ENCODE results near the gene RIMS1.

The RIMS1 gene

DNA sequence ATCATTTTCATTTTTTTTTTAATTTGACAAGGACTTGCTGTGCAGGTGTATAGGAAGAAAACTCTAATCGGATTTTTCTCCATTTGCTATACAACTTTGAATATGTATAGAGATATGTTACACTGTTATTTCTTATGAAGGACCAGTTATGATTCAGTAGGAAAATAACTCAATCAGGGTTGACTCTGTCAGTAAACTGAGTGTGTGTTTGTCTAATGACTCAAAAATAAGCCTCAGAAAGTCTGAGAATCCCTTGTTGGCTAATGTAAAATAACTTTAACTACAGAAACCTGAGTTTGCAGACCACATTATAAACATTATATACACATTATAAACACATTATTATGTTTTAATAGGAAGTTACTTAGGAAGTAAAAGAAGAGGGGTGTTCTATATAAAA lies 352.6 kb downstream of the RIMS1 start:
- DNase-seq = no peak

DNA sequence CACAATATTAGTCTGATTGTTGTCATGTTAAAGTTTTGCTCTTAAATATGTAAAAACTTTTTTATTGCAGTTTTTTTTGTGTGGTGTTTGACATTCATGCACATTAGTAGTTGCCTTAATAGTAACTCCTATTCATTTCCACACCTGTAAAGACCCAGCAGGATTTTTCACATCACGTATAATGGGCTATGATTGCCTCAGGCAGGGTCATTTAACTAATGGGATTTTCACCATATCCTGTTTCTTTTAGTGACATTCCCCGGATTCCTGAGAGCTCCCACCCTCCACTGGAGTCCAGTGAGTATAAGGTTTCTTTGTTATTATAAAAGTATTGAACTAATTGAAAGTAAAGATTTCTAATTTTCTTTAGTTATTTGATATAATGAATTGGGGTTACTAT lies 359.2 kb downstream of the RIMS1 start:
- no peak for DNase-seq

DNA sequence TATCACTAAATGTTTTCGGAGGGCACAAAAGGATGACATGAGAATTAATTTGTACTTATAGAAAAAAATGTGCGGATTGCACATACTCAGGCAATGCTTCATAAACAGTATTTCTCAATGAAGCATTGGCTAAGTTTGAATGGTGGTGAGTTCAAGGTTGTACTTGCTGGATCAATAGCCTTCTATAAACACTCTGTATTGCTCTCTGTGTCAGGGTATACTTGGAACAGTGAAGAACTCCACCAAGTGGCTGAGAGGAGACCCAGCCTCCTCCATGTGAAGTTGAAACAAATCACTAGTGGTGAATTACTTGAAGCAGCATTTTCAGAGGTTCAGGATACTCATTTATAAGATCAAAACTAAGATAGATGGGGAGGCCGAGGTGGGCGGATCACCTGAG lies 360.6 kb downstream of the RIMS1 start:
- DNase-seq = no peak

DNA sequence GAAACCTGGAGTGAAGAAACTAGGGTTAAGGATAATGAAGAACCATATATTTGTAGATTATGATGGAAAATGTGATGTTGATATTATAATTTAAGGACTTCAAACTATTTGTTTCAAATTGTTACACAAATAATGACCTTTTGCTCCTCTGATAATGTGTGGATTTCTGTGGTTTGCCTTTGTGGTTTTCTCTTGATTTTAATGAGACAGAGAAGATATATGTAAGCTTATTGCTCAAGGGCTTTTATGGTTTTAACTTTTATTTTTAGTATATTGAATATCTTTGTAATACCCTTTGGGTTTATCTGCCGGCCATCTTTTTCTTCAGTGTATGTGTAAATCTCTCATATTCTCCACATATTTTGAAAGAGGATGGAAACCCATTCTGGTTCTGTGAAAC lies 362.3 kb downstream of the RIMS1 start:
- no peak for DNase-seq

DNA sequence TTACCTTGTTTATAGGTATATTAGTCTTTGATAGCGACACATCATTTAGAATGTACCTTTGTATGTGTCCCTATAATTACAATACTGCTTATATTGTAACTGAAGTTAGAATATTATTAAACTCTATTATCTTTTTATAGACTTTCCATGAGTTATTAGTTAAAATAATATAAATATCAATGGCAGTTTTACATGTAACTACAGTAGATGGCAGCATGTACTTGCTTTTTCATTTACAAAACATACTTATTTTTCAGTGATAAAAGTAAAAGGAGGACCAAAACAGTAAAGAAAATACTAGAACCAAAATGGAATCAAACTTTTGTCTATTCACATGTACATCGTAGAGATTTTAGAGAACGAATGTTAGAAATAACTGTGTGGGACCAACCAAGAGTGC lies 364.3 kb downstream of the RIMS1 start:
- no peak for DNase-seq

DNA sequence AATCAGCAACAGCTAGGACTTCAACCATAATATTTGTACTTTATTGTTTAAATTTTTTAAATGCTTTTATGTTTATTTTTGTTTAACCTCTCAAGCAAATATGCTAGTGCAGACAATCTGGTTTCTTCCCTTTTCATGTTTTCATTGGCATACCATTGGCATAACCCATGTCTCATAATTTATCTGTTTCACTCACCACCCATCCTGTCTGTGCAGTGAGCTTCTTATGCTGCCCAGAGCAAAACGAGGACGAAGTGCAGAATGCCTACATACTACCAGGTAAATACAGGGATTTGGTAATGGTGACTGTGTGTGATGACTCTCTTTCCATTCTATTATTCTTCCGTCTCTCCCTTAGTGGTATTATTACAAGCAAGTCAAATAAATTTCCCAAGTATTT lies 374.1 kb downstream of the RIMS1 start:
- DNase-seq = no peak

DNA sequence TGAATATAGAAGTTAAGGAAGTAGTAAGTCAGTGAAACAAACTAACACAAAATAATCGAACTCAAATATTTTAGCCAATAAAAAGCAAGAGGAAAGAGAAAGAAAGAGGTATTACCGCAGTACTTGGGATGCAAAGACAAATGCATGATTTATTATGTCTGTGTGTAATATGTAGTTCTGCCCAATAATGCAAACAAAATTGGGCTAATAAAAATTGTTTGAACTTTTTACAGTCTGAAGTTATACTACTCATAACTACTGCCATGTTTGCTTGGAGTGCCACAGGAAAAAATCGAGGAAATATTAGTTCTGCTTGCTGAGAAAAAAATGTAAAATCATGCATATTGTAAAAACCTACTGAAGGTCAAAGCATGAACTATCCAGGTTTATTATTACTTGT lies 375.2 kb downstream of the RIMS1 start:
- DNase-seq = no peak

GRCh38 chr6:72262254-72262653 lies 375.9 kb downstream of the RIMS1 start:
- DNase-seq = no peak

DNA sequence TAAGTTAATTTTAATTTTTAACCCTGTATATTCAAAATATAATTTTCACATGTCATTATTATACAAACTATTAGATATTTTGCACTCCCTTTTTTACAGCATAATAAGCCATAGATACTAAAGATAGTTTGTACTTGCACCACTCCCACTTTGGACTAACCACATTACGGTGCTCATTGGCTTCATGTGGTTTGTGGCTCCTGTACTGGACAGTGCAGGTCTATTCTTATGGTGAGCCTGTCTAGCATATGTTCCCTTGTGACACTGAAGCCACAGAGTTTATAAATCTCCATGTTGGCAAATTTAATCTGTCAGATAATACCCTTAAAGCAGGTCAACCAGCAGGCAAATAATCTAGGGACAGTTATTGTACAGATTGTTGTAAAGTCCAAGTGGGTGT lies 381.1 kb downstream of the RIMS1 start:
- no peak for DNase-seq

- DNase-seq = no peak
Observed at GRCh38 chr6:72271531-72271930, 385.2 kb downstream of the RIMS1 start.

DNA sequence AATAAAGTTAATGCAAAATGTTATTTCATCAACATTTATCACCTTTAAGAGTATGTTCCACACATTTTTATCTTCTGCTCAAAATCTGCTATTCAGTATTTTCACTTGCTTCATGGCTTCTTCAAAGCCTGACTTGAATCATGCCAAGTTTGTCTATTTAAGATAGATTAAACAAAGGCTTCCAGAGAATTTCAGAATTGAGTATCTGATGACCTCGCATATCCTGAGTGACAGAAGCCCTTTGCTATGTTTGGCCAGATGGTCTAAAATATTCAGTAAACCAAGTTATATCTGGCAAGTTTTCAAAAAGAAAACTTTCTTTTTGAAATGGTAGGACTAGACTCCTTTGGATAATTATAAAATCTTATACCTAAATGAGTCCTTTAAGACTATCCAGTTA lies 386.6 kb downstream of the RIMS1 start:
- no peak for DNase-seq

DNA sequence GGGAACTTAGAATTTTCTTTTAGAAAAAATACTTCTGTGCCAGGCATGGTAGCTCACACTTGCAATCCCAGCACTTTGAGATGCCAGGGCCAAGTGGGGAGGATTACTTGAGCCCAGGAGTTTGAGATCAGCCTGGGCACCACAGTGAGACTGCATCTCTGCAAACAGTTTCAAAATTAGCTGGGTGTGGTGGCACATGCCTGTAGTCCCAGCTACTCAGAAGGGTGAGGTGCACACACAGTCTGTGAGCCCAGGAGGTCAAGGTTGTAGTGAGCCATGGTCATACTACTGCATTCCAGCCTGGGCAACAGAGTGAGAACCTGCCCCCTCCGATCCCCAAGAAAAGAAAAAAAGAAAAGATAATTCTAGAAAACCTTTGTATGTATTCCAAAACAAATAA lies 389.5 kb downstream of the RIMS1 start:
- no peak for DNase-seq

- DNase-seq = no peak
Observed at GRCh38 chr6:72282201-72282600, 395.9 kb downstream of the RIMS1 start.

- DNase-seq = no peak
Observed at GRCh38 chr6:72283571-72283970, 397.2 kb downstream of the RIMS1 start.

GRCh38 chr6:72286911-72287311 lies 400.6 kb downstream of the RIMS1 start:
- no peak for DNase-seq

DNA sequence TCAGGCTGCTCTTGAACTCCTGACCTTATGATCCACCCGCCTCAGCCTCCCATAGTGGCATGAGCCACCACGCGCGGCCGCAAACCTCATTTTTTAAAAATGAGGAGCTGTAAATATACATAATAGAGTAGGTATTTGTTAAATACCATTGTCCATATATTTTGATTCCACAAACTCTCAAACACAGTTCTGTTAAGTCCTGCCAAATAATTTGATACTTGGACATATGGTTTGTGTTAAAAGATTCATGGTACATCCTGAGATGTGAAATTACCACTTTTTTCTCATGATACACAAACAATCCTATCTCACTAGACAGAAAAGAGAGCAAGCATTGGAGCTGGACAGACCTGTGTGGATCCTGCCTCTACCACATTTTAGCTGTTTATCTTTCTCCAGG lies 401.5 kb downstream of the RIMS1 start:
- DNase-seq = no peak

- DNase-seq = no peak
Observed at GRCh38 chr6:72288592-72288991, 402.2 kb downstream of the RIMS1 start.

- no peak for DNase-seq
Observed at GRCh38 chr6:72290620-72291019, 404.3 kb downstream of the RIMS1 start.

- DNase-seq = no peak
Observed at GRCh38 chr6:72296375-72296774, 410.0 kb downstream of the RIMS1 start.

DNA sequence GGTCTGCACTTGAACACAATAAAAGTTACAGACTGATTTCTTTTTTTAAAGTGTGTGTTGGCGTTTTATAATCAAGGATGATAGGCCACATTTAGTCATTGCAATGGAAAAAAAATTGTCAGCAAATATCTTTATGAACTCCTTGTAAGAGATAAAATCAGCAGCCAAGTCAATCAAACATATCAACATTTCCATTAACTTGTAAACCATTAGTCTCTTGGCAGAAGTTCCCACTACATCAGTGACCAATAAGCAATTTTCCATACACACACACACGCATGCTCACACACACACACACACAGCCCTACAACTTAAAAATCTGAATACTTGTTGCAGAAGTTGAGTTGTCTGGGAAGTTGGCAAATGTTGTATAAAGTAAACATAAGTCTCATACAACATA lies 419.6 kb downstream of the RIMS1 start:
- no peak for DNase-seq

DNA sequence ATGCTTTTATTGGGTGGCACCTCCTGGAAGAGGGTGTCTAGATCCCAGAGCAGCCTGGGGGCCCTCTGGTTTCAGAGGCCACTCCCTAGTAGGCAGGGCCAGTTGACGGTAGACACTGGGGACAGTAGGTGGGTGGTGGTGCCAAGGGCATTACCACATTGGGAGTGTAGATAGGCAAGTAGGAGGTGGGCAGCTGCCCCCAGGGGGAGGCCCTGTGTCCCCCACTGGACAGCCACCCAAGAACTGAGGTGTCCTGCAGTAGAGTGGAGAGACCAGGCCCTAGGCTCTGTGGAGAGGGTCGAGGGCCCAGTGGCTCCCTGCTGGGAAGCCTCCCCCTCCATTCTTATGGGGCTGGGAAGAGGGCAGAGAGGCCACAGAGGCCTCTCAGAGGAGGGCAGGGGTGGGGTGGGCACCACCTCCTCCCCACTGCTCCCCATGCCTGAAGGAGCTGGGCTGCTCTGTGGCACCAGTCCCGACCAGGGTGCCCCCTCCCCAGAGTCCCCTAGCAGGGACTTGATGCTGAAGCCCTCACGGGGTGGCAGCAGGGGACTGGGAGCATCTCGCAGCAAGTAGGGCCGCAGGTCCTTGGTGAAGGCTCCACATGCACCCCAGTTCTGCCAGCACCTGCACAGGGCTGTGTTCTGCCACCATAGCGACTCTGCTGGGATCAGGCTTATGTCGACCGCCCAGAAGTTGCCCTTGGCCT lies 430.5 kb downstream of the RIMS1 start:
- no peak for DNase-seq

DNA sequence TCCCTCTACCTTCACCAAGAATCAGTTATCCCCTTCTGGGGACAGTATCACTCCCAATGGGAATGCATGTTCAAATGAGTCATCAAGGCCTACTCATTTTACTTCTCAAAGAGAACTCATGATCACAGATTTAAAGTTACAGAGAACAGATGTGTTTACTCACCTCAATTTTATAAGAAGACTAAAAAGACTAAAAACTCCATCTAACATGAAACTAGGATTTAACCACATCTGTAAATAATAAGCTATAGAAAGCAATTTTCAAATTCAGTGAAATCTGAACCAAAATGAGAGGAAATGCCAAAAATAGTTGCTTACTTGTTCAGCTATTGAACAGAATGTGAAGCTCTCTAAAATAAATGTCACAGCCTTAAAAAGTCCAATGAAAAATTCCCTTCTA lies 435.4 kb downstream of the RIMS1 start:
- DNase-seq = no peak

DNA sequence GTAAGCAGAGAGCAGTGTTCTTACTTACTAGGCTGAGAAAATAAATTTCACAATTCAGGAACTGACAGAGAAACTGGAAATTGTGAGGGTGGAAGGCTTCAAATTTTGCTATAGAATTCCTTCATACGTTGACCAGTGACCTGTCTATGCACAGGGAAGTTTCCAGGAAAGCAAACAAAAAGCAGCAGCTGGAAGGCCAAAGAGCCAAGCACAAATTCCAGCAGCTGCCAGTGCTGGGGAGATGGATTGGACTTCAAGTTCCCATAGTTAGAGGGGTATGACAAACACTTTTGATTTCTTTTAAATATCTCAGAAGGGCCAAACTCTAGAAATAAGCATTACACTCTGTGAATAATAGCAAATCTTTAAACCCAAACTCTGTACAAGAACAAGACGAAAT lies 436.4 kb downstream of the RIMS1 start:
- no peak for DNase-seq

DNA sequence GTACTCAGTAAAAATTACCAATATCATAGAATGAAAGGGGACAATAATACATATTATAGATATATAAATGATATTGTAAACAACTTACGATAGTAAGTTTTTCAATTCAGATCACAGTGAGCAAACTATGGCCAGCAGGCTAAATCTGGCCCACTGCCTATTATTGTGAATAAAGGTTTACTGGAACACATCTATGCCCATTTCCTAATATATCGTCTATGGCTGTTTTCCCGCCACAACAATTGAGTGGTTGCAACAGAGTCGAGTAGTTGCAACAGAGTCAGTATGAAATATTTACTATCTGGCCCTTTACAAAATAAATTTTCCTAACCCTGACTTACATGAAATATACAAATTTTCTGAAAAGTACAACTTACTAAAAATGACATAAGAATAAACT lies 438.2 kb downstream of the RIMS1 start:
- DNase-seq = no peak

- no peak for DNase-seq
Observed at GRCh38 chr6:72328775-72329174, 442.4 kb downstream of the RIMS1 start.
